Duodenal mucosa (tissue), 2 donors: ENCODE measurements around the gene RBMS2.

Experiments
- H3K27ac ChIP-seq: one replicate; pipeline ENCODE4 v1.7.0; 2013; ENCODE audit warnings: low read depth, low read length
- H3K27me3 ChIP-seq, 2 donors: one replicate each; pipeline ENCODE4 v1.7.0; 2013; ENCODE audit warnings: low read length in 2 of 2, control low read depth in 1 of 2; ENCODE audit not compliant: insufficient read depth in 2 of 2, control insufficient read depth in 1 of 2
- H3K36me3 ChIP-seq, 2 donors: one replicate each; pipeline ENCODE4 v1.7.0; 2013; ENCODE audit warnings: low read length in 2 of 2, control low read depth in 1 of 2; ENCODE audit not compliant: insufficient read depth in 2 of 2, control insufficient read depth in 1 of 2
- H3K4me1 ChIP-seq, 2 donors: one replicate each; pipeline ENCODE4 v1.7.0; 2013; ENCODE audit warnings: low read length in 2 of 2, control low read depth in 1 of 2; ENCODE audit not compliant: insufficient read depth in 2 of 2, control insufficient read depth in 1 of 2
- H3K4me3 ChIP-seq, 2 donors: one replicate each; pipeline ENCODE4 v1.7.0; 2013; ENCODE audit warnings: low read length in 2 of 2, low read depth in 1 of 2
- H3K9ac ChIP-seq, 2 donors: one replicate each; pipeline ENCODE4 v1.7.0; 2013; ENCODE audit warnings: low read length in 2 of 2, low read depth in 1 of 2
- H3K9me3 ChIP-seq, 2 donors: one replicate each; pipeline ENCODE4 v1.7.0; 2013; ENCODE audit warnings: low read length in 2 of 2, control low read depth in 1 of 2; ENCODE audit not compliant: control insufficient read depth in 1 of 2

Gene RBMS2

GRCh38 chr12:56596815-56597214 lies 75.2 kb downstream of the RBMS2 start:
- H3K36me3 ChIP-seq = peaks cover 46 to 61% of the 10 kb centered on the region in 2 donors
- no peak overlapping the region for H3K4me3 ChIP-seq
- no peaks in the 10 kb centered on the region for H3K9me3 ChIP-seq
- no peaks in the 10 kb centered on the region for H3K27me3 ChIP-seq
- no peak overlapping the region for H3K9ac ChIP-seq
- H3K27ac ChIP-seq = no peak overlapping the region
- H3K4me1 ChIP-seq = no peaks in the 10 kb centered on the region

DNA sequence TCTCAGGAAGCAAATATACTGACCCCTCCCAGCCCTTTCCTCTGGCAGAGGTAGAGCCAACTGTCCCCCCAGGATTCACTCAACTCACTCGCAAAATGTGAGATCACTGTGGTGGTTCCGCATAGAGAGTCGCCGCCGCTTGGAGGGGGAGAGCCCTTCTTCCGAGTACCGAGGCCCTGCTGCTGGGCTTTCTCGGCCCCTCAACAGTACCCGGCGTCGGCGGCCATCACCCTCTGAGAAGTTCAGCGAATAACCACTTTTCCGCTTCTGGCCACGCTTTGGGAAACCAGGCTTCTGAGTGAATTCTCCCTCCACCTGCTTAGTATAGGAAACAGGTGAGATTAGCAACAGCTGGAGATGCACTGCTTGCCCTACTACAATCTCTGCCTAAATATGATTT lies 77.4 kb downstream of the RBMS2 start:
- Histone ChIP-seq H3K36me3 (peaks cover 65 to 83% of the 10 kb centered on the region in 2 donors), H3K4me1 (no peaks in the 10 kb centered on the region), H3K4me3 (no peak overlapping the region), H3K27me3 (no peaks in the 10 kb centered on the region), H3K9ac (no peak overlapping the region), H3K9me3 (no peaks in the 10 kb centered on the region), H3K27ac (no peak overlapping the region)

GRCh38 chr12:56599797-56600196 lies 78.2 kb downstream of the RBMS2 start:
- no peaks in the 10 kb centered on the region for H3K27me3 ChIP-seq
- H3K4me3 ChIP-seq = no peak overlapping the region
- no peaks in the 10 kb centered on the region for H3K4me1 ChIP-seq
- peaks cover 72 to 91% of the 10 kb centered on the region in 2 donors for H3K36me3 ChIP-seq
- no peaks in the 10 kb centered on the region for H3K9me3 ChIP-seq
- no peak overlapping the region for H3K27ac ChIP-seq
- no peak overlapping the region for H3K9ac ChIP-seq

DNA sequence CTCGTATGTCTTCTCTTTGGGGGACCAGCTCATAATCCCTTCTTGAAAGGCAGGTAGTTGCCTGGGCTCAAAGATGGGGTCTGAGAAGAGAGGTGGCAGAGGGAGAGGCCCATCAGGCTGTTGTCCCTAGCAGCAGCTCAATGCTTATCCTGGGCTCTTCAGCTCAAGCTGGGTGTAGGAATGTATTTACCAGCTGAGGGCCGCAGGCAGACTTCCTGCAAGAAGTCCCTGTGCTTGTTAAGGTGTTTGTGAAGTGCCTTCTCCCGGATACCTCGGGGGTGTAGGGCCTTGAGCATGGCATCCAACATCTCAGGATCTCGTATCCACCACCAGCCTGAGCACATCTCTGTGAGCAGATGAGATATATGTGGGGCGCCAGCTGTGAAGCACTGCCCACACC lies 79.1 kb downstream of the RBMS2 start:
- Histone ChIP-seq H3K9me3 (no peaks in the 10 kb centered on the region), H3K36me3 (peaks cover 80 to 92% of the 10 kb centered on the region in 2 donors), H3K4me1 (no peaks in the 10 kb centered on the region), H3K4me3 (no peak overlapping the region), H3K27me3 (no peaks in the 10 kb centered on the region), H3K27ac (no peak overlapping the region), H3K9ac (no peak overlapping the region)

- H3K36me3 ChIP-seq = peaks cover 87 to 98% of the 10 kb centered on the region in 2 donors
- H3K9me3 ChIP-seq = no peaks in the 10 kb centered on the region
- H3K4me3 ChIP-seq = no peak overlapping the region
- H3K27me3 ChIP-seq = no peaks in the 10 kb centered on the region
- H3K9ac ChIP-seq = no peak overlapping the region
- H3K4me1 ChIP-seq = no peaks in the 10 kb centered on the region
- H3K27ac ChIP-seq = no peak overlapping the region
Measured at GRCh38 chr12:56601503-56601902, 79.9 kb downstream of the RBMS2 start.

DNA sequence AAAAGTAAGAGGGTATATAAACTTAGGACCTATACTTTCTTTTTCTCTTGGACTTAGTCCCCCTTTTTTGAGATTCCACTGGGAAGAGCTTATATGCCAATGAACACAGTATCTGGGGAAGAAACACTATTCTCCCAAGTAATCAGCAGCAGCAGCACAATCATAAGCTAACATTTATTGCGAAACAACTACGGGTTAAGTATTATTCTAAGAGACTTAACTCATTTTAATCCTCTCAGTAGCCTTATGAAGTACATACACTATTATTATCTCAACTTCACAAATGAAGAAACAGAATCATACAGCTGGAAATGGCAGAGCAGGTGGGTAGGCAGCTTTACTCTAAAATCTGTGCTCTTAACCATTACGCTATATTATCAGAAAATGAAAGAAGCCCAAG lies 80.6 kb downstream of the RBMS2 start:
- Histone ChIP-seq H3K27me3 (no peaks in the 10 kb centered on the region), H3K36me3 (peaks cover 85 to 100% of the 10 kb centered on the region in 2 donors), H3K27ac (no peak overlapping the region), H3K4me1 (no peaks in the 10 kb centered on the region), H3K9me3 (no peaks in the 10 kb centered on the region), H3K4me3 (no peak overlapping the region), H3K9ac (no peak overlapping the region)

GRCh38 chr12:56604355-56604754 lies 82.7 kb downstream of the RBMS2 start:
- peaks cover 69 to 94% of the 10 kb centered on the region in 2 donors for H3K36me3 ChIP-seq
- H3K4me3 ChIP-seq = no peak overlapping the region
- H3K9me3 ChIP-seq = no peaks in the 10 kb centered on the region
- no peak overlapping the region for H3K9ac ChIP-seq
- H3K27ac ChIP-seq = no peak overlapping the region
- H3K4me1 ChIP-seq = no peaks in the 10 kb centered on the region
- H3K27me3 ChIP-seq = no peaks in the 10 kb centered on the region

GRCh38 chr12:56614627-56615026 lies 93.0 kb downstream of the RBMS2 start:
- no peak overlapping the region for H3K4me3 ChIP-seq
- no peaks in the 10 kb centered on the region for H3K4me1 ChIP-seq
- no peaks in the 10 kb centered on the region for H3K9me3 ChIP-seq
- no peak overlapping the region for H3K9ac ChIP-seq
- H3K27me3 ChIP-seq = no peaks in the 10 kb centered on the region
- no peak overlapping the region for H3K27ac ChIP-seq
- H3K36me3 ChIP-seq = peaks cover 68 to 85% of the 10 kb centered on the region in 2 donors

DNA sequence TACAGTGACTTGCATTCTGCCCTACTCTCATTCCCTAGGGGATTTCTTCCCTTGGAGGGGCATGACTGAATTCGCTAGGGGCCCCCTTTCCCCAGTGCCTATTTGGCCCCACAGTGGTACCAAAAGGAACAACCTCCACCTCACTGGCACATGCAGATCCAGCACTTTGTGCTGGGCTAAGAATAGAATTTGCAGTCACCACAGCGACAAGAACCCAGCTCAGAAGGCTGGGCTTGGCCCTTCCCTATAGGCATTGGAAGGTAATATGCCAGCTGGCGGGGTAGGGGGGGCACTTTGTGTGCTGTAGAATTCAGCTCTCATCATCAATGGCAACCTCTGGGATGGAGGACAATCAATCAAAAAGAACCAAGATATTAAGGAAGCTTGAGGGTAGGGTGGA lies 94.6 kb downstream of the RBMS2 start:
- Histone ChIP-seq H3K9ac (no peak overlapping the region), H3K4me1 (no peaks in the 10 kb centered on the region), H3K4me3 (no peak overlapping the region), H3K36me3 (peaks cover 61 to 83% of the 10 kb centered on the region in 2 donors), H3K9me3 (no peaks in the 10 kb centered on the region), H3K27ac (no peak overlapping the region), H3K27me3 (no peaks in the 10 kb centered on the region)

- H3K27ac ChIP-seq = no peak overlapping the region
- H3K9ac ChIP-seq = no peak overlapping the region
- H3K9me3 ChIP-seq = no peaks in the 10 kb centered on the region
- no peak overlapping the region for H3K4me3 ChIP-seq
- H3K36me3 ChIP-seq = peaks cover 57 to 76% of the 10 kb centered on the region in 2 donors
- H3K27me3 ChIP-seq = no peaks in the 10 kb centered on the region
- no peaks in the 10 kb centered on the region for H3K4me1 ChIP-seq
Measured at GRCh38 chr12:56616925-56617324, 95.3 kb downstream of the RBMS2 start.

- Histone ChIP-seq H3K9ac (no peak overlapping the region), H3K4me1 (no peaks in the 10 kb centered on the region), H3K36me3 (peaks cover 15 to 31% of the 10 kb centered on the region in 2 donors), H3K4me3 (no peak overlapping the region), H3K9me3 (no peaks in the 10 kb centered on the region), H3K27me3 (no peaks in the 10 kb centered on the region), H3K27ac (no peak overlapping the region)
Measured at GRCh38 chr12:56622535-56622934, 100.9 kb downstream of the RBMS2 start.
